GM12878 (cell line): Measurements from ENCODE around the gene TSHZ2.

ENCODE experiments used
- CTCF ChIP-seq, 3 experiments: IDR thresholded peaks in 2 of 3; conservative IDR thresholded peaks in 1 of 3; 2 replicates each; pipeline ENCODE4 v1.5.1; 2011; ENCODE audit warnings: low read depth in 3 of 3, low read length in 3 of 3, mild to moderate bottlenecking in 3 of 3, control low read depth in 2 of 3, moderate library complexity in 2 of 3, inconsistent platforms in 1 of 3, mixed read lengths in 1 of 3; ENCODE audit not compliant: control insufficient read depth in 2 of 3, insufficient read depth in 1 of 3; ENCODE audit errors: extremely low read depth in 1 of 3
- HCFC1 ChIP-seq: fragments of 150-350 bp; IDR thresholded peaks from 2 replicates; pipeline ENCODE4 v1.6.1; 2014; ENCODE audit warnings: low read length
- IKZF1 ChIP-seq: fragments of 450-650 bp; conservative IDR thresholded peaks from 2 replicates; pipeline ENCODE4 v1.6.1; 2017; ENCODE audit warnings: antibody characterized with exemption, mild to moderate bottlenecking
- KLF5 ChIP-seq: fragments of 450-650 bp; IDR thresholded peaks from 2 replicates; pipeline ENCODE4 v1.6.1; 2014; ENCODE audit warnings: mild to moderate bottlenecking; ENCODE audit not compliant: partially characterized antibody
- POLR2AphosphoS5 ChIP-seq: IDR thresholded peaks from 2 replicates; pipeline ENCODE4 v1.6.1; 2011; ENCODE audit warnings: mild to moderate bottlenecking, low read length, inconsistent platforms
- REST ChIP-seq: IDR thresholded peaks from 2 replicates; pipeline ENCODE4 v1.6.1; 2012; ENCODE audit warnings: mild to moderate bottlenecking, low read depth, low read length

GRCh38 chr20:53439616-53440015, 467.5 kb downstream of the TSHZ2 start:
- TF ChIP-seq CTCF (IDR thresholded peaks at IDR 0.05 in 2 of 3, conservative IDR thresholded peaks at IDR 0.05 in 1 of 3; ENCODE audit: control insufficient read depth in 2 of 3, extremely low read depth in 1 of 3, insufficient read depth in 1 of 3, low read depth in 3 of 3, low read length in 3 of 3), result no peak
- no peak for TF ChIP-seq IKZF1
- no peak for TF ChIP-seq KLF5
- TF ChIP-seq HCFC1, result no peak
- no peak for TF ChIP-seq REST
- no peak for TF ChIP-seq POLR2AphosphoS5
